Stimulated activated CD8-positive, alpha-beta memory T cell treated with anti-CD3 and anti-CD28 coated beads, Interleukin-4, amount 100 ng/mL, for 4 hours (primary cell): ENCODE measurements around the gene C1orf167.

Experiments used
- DNase-seq, 2 donors: peaks; one replicate each; pipeline ENCODE4 v3.0.0-alpha.2; 2020; ENCODE audit warnings: low read depth in 2 of 2, low spot score in 1 of 2

Gene C1orf167

DNA sequence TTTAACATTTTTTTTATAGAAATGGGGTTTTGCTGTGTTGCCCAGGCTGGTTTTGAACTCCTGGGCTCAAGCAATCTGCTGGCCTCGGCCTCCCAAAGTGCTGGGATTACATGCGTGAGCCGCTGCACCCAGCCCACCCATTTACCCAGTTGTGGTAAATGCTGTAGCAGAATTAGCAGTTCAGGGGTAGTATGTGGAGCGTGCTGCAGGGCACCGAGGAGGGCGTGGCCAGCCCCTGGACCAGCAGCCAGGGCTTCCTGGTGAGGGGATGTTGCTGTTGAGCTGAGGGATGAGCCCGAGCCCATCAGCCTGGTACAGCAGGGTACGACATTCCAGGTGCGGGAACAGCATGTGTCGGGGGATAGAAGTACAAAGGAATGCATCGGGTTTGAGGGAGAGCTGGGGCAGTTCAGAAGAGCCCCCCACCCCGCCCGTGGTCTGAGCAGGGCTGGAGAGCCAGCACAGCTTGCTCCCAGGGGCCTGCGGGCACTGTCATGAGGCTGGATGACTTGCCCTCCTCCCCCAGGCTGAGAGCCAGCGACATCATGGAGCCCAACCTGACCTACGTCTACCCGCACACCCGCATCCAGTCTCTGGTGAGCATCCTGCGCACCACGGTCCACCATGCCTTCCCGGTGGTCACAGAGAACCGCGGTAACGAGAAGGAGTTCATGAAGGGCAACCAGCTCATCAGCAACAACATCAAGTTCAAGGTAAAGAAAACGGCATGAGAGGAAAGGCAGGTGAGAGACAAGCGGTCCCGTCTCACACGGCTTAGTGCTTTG is 73.6 kb downstream of the C1orf167 start:
- no peak for DNase-seq

GRCh38 chr1:11836955-11837766 is 75.2 kb downstream of the C1orf167 start:
- no peak for DNase-seq

- DNase-seq, result no peak
Observed at GRCh38 chr1:11837767-11838348, 75.9 kb downstream of the C1orf167 start.

- peak; percentile 34 to 40 for DNase-seq
Observed at GRCh38 chr1:11838349-11839272, 76.6 kb downstream of the C1orf167 start.
